SK-N-SH (cell line): Measurements from ENCODE around the gene LIMS1. TPM values are rescaled to one million over a fixed set of nuclear protein-coding genes. Genes with fewer than 3 reads are reported as not detected.

Source experiments
- CTCF ChIA-PET: fragments of 300-600, 350-600 bp; formaldehyde crosslinking; extraction: SDS; loops from one replicate; lab custom pipeline; 2021; lab: Yijun Ruan, JAX
- POLR2A ChIA-PET: fragments of 350-600 bp; sonication (Branson Sonifier 250); formaldehyde crosslinking; extraction: SDS; loops from one replicate; lab custom pipeline; 2020; ENCODE audit warnings: antibody characterized with exemption, inconsistent platforms; lab: Yijun Ruan, JAX
- DNase-seq: peaks from one replicate; pipeline ENCODE4 v3.0.0; 2012
- H2AFZ ChIP-seq: fragments of 200-600 bp; sonication (generic); 2 replicates; pipeline ENCODE4 v1.8.1; 2016; ENCODE audit warnings: antibody characterized with exemption, mild to moderate bottlenecking, low read depth
- H3F3A ChIP-seq: fragments of 200-600 bp; sonication (generic); replicated peaks from 2 replicates; pipeline ENCODE3; 2016; ENCODE audit warnings: antibody characterized with exemption, mild to moderate bottlenecking; ENCODE audit not compliant: insufficient read depth
- H3K27ac ChIP-seq, 2 experiments: fragments of 200-500 bp in 1 of 2; fragments of 200-600 bp in 1 of 2; sonication (Bioruptor generic) in 1 of 2; sonication (generic), shearing (Covaris generic) in 1 of 2; 2 replicates each; pipeline versions ENCODE4 v1.5.1 to v1.6.1; 2014 to 2016; ENCODE audit warnings: low read depth in 2 of 2, inconsistent platforms in 1 of 2, low read length in 1 of 2, mild to moderate bottlenecking in 1 of 2, mixed read lengths in 1 of 2
- H3K27me3 ChIP-seq: fragments of 200-600 bp; sonication (generic), shearing (Covaris generic); 2 replicates; pipeline ENCODE4 v1.6.1; 2016; ENCODE audit warnings: mixed run types; ENCODE audit not compliant: insufficient read depth
- H3K36me3 ChIP-seq, 2 experiments: fragments of 200-500 bp in 1 of 2; fragments of 200-600 bp in 1 of 2; sonication (Bioruptor generic) in 1 of 2; sonication (generic) in 1 of 2; replicated peaks in 1 of 2; 2 replicates each; pipeline versions ENCODE3 to v1.5.1; 2014 to 2016; ENCODE audit warnings: low read length in 1 of 2, mild to moderate bottlenecking in 1 of 2; ENCODE audit not compliant: insufficient read depth in 2 of 2, control insufficient read depth in 1 of 2
- H3K4me1 ChIP-seq, 2 experiments: fragments of 200-500 bp in 1 of 2; fragments of 200-600 bp in 1 of 2; sonication (Bioruptor generic) in 1 of 2; sonication (generic), shearing (Covaris generic) in 1 of 2; 2 replicates each; pipeline versions ENCODE4 v1.5.1 to v1.6.1; 2014 to 2016; ENCODE audit warnings: low read depth in 1 of 2, low read length in 1 of 2, mixed run types in 1 of 2; ENCODE audit not compliant: insufficient read depth in 2 of 2, control insufficient read depth in 1 of 2
- H3K4me2 ChIP-seq: fragments of 200-600 bp; sonication (generic), shearing (Covaris generic); 2 replicates; pipeline ENCODE4 v1.6.1; 2017; ENCODE audit warnings: mixed run types
- H3K4me3 ChIP-seq, 2 experiments: fragments of 200-500 bp in 1 of 2; fragments of 200-600 bp in 1 of 2; sonication (Bioruptor generic) in 1 of 2; sonication (generic), shearing (Covaris generic) in 1 of 2; 2 replicates each; pipeline versions ENCODE4 v1.5.1 to v1.8.1; 2014 to 2016; ENCODE audit warnings: low read depth in 2 of 2, inconsistent platforms in 1 of 2, low read length in 1 of 2, mild to moderate bottlenecking in 1 of 2, mixed read lengths in 1 of 2, moderate library complexity in 1 of 2
- H3K79me2 ChIP-seq: fragments of 200-600 bp; sonication (generic); 2 replicates; pipeline ENCODE4 v1.8.1; 2017; ENCODE audit warnings: mild to moderate bottlenecking; ENCODE audit not compliant: insufficient read depth
- H3K9ac ChIP-seq: fragments of 200-600 bp; sonication (generic); 2 replicates; pipeline ENCODE4 v1.6.1; 2017; ENCODE audit warnings: mixed run types
- H3K9me2 ChIP-seq: fragments of 200-600 bp; sonication (generic); 2 replicates; pipeline ENCODE4 v1.6.1; 2017; ENCODE audit warnings: mixed run types
- H3K9me3 ChIP-seq: fragments of 200-600 bp; sonication (generic); 2 replicates; pipeline ENCODE4 v1.6.1; 2017; ENCODE audit warnings: mixed run types, mild to moderate bottlenecking, moderate library complexity
- H4K20me1 ChIP-seq: fragments of 200-600 bp; sonication (generic); 2 replicates; pipeline ENCODE4 v1.6.1; 2017; ENCODE audit warnings: mild to moderate bottlenecking, mixed run types; ENCODE audit not compliant: insufficient read depth
- CHD2 ChIP-seq: fragments of 150-350 bp; IDR thresholded peaks from 2 replicates; pipeline ENCODE4 v1.6.1; 2018; ENCODE audit warnings: low read length; ENCODE audit not compliant: partially characterized antibody
- ELF1 ChIP-seq: IDR thresholded peaks from 2 replicates; pipeline ENCODE4 v1.4.0; 2012
- FOSL2 ChIP-seq: IDR thresholded peaks from 2 replicates; pipeline ENCODE4 v1.4.0; 2012; ENCODE audit warnings: low read depth, mild to moderate bottlenecking, moderate library complexity, borderline replicate concordance
- FOXM1 ChIP-seq: IDR thresholded peaks from 2 replicates; pipeline ENCODE4 v1.4.0; 2012; ENCODE audit warnings: low read depth, mild to moderate bottlenecking
- GATA2 ChIP-seq: sonication (generic); formaldehyde crosslinking; IDR thresholded peaks from 2 replicates; pipeline ENCODE4 v1.5.0; 2020; ENCODE audit warnings: mild to moderate bottlenecking, missing genetic modification reagents
- JUND ChIP-seq: IDR thresholded peaks from 2 replicates; pipeline ENCODE4 v1.4.0; 2012
- MXI1 ChIP-seq: IDR thresholded peaks from 2 replicates; pipeline ENCODE4 v1.6.1; 2012; ENCODE audit warnings: mild to moderate bottlenecking, low read depth, low read length, improper control_type of control experiment
- NFIC ChIP-seq: IDR thresholded peaks from 2 replicates; pipeline ENCODE4 v1.4.0; 2012; ENCODE audit warnings: borderline replicate concordance
- RCOR1 ChIP-seq: fragments of 150-350 bp; IDR thresholded peaks from 2 replicates; pipeline ENCODE4 v1.6.1; 2017; ENCODE audit warnings: antibody characterized with exemption, low read length
- RXRA ChIP-seq: IDR thresholded peaks from 2 replicates; pipeline ENCODE4 v1.4.0; 2012; ENCODE audit warnings: low read depth, mild to moderate bottlenecking, borderline replicate concordance
- SMC3 ChIP-seq: IDR thresholded peaks from 2 replicates; pipeline ENCODE4 v1.6.1; 2012; ENCODE audit warnings: low read depth, low read length, improper control_type of control experiment
- TCF12 ChIP-seq: IDR thresholded peaks from 2 replicates; pipeline ENCODE4 v1.4.0; 2012
- YY1 ChIP-seq: IDR thresholded peaks from 2 replicates; pipeline ENCODE4 v1.4.0; 2012; ENCODE audit warnings: low read depth, mild to moderate bottlenecking
- WGBS: methylation state at CpG from one replicate; pipeline ENCODE4 v1.1.6; 2017; ENCODE audit warnings: low lambda C conversion rate; 5-methylcytosine and 5-hydroxymethylcytosine counted together
- polyA plus RNA-seq, 3 experiments: library from polyadenylated mRNA; depleted of rRNA; stranded (reverse); fragments of >200 nt; gene quantifications; 2 replicates each; pipeline ENCODE4 v1.2.3, GENCODE V29; 2012
- TF ChIP-seq, protein P1 (sequence below): IDR thresholded peaks from 2 replicates; pipeline ENCODE4 v1.4.0; 2012; ENCODE audit warnings: low read depth, borderline replicate concordance
- TF ChIP-seq, protein P2 (sequence below): fragments of 200-600 bp; sonication (generic); IDR thresholded peaks from 2 replicates; pipeline ENCODE4 v1.6.1; 2017; ENCODE audit warnings: antibody characterized with exemption, mild to moderate bottlenecking, moderate library complexity
- TF ChIP-seq, protein P3 (sequence below): fragments of 150-350 bp; IDR thresholded peaks from 2 replicates; pipeline ENCODE4 v1.6.1; 2017; ENCODE audit warnings: antibody characterized with exemption, low read length, low read depth, borderline replicate concordance

The LIMS1 gene
- polyA plus RNA-seq, 1 of the 3 experiments (the other 2 are of a cell fraction): 123 TPM

DNA sequence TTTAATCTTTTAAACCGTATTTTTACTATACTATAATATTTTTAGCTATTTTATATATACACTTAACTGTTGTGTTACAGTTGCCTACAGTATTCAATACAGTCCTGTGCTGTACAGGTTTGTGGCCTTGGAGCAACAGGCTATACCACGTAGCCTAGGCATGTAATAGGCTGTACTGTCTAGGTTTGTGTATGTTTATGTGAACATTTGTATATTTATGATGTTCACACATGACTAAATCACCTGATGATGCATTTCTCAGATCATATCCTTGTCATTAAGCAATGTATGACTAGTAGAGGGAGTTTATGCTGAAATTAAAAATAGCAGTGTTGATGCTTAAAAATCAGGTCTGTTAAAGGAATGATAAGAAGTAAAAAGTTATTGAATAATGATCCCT, 92.7 kb downstream of the LIMS1 start:
- no peaks in the 10 kb centered on the region for H3F3A ChIP-seq
- H2AFZ ChIP-seq: no peak overlapping the region
- no peak overlapping the region for H3K27ac ChIP-seq
- H3K27me3 ChIP-seq: no peaks in the 10 kb centered on the region
- DNase-seq: no peak
- H3K79me2 ChIP-seq: peaks cover 95% of the 10 kb centered on the region
- WGBS: 93% methylated on average over 2 of the region's 2 CpGs
- no peak overlapping the region for H3K4me2 ChIP-seq
- H3K4me3 ChIP-seq: no peak overlapping the region
- H3K9ac ChIP-seq: no peak overlapping the region
- CTCF ChIA-PET: interaction anchor here (5.3 kb wide), 1 partner anchor 10 kb away, joined by 48 read pairs; no protein-coding TSS in a partner anchor
- H3K36me3 ChIP-seq: no peaks in the 10 kb centered on the region
- TF ChIP-seq FOXM1 (no peak), SMC3 (no peak), RXRA (no peak), JUND (no peak), TCF12 (no peak), CHD2 (no peak), MXI1 (no peak), RCOR1 (no peak), GATA2 (CRISPR knock-in tag) (no peak), YY1 (no peak), NFIC (no peak), FOSL2 (no peak), ELF1 (no peak)
- TF ChIP-seq, protein P1, sequence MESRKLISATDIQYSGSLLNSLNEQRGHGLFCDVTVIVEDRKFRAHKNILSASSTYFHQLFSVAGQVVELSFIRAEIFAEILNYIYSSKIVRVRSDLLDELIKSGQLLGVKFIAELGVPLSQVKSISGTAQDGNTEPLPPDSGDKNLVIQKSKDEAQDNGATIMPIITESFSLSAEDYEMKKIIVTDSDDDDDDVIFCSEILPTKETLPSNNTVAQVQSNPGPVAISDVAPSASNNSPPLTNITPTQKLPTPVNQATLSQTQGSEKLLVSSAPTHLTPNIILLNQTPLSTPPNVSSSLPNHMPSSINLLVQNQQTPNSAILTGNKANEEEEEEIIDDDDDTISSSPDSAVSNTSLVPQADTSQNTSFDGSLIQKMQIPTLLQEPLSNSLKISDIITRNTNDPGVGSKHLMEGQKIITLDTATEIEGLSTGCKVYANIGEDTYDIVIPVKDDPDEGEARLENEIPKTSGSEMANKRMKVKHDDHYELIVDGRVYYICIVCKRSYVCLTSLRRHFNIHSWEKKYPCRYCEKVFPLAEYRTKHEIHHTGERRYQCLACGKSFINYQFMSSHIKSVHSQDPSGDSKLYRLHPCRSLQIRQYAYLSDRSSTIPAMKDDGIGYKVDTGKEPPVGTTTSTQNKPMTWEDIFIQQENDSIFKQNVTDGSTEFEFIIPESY: no peak
- TF ChIP-seq, protein P2, sequence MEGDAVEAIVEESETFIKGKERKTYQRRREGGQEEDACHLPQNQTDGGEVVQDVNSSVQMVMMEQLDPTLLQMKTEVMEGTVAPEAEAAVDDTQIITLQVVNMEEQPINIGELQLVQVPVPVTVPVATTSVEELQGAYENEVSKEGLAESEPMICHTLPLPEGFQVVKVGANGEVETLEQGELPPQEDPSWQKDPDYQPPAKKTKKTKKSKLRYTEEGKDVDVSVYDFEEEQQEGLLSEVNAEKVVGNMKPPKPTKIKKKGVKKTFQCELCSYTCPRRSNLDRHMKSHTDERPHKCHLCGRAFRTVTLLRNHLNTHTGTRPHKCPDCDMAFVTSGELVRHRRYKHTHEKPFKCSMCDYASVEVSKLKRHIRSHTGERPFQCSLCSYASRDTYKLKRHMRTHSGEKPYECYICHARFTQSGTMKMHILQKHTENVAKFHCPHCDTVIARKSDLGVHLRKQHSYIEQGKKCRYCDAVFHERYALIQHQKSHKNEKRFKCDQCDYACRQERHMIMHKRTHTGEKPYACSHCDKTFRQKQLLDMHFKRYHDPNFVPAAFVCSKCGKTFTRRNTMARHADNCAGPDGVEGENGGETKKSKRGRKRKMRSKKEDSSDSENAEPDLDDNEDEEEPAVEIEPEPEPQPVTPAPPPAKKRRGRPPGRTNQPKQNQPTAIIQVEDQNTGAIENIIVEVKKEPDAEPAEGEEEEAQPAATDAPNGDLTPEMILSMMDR: no peak
- TF ChIP-seq, protein P3, sequence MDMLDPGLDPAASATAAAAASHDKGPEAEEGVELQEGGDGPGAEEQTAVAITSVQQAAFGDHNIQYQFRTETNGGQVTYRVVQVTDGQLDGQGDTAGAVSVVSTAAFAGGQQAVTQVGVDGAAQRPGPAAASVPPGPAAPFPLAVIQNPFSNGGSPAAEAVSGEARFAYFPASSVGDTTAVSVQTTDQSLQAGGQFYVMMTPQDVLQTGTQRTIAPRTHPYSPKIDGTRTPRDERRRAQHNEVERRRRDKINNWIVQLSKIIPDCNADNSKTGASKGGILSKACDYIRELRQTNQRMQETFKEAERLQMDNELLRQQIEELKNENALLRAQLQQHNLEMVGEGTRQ: no peak
- no peaks in the 10 kb centered on the region; the same call in none of the 2 replicates for H4K20me1 ChIP-seq
- H3K9me2 ChIP-seq: no peaks in the 10 kb centered on the region
- H3K9me3 ChIP-seq: no peaks in the 10 kb centered on the region
- peaks cover 8 to 9% of the 10 kb centered on the region in 2 experiments for H3K4me1 ChIP-seq
- POLR2A ChIA-PET: no interaction called here
